A549 (cell line): Measurements from ENCODE around the gene PPBP.

Experiments
- CBX2 ChIP-seq: fragments of 200-600 bp; sonication (generic); IDR thresholded peaks from 2 replicates; pipeline ENCODE4 v1.6.1; 2016; ENCODE audit warnings: low read depth, mild to moderate bottlenecking, borderline replicate concordance
- CEBPB ChIP-seq, 2 experiments: fragments of >200 bp in 1 of 2; sonication (Bioruptor Twin) in 1 of 2; formaldehyde crosslinking in 1 of 2; IDR thresholded peaks; 2 replicates each; pipeline ENCODE4 v1.6.1; 2012 to 2016
- CTCF ChIP-seq: fragments of >200 bp; sonication (Bioruptor Twin); formaldehyde crosslinking; IDR thresholded peaks from 3 replicates; pipeline ENCODE4 v1.5.1; 2016
- EHMT2 ChIP-seq: fragments of 200-600 bp; sonication (generic); IDR thresholded peaks from 2 replicates; pipeline ENCODE4 v1.6.1; 2016; ENCODE audit warnings: antibody characterized with exemption, low read depth, mild to moderate bottlenecking, moderate library complexity
- ELK1 ChIP-seq: fragments of 150-350 bp; IDR thresholded peaks from 2 replicates; pipeline ENCODE4 v1.6.1; 2014; ENCODE audit warnings: low read depth, mild to moderate bottlenecking, low read length
- EP300 ChIP-seq, 2 experiments: fragments of >200 bp; sonication (Bioruptor Twin); formaldehyde crosslinking; IDR thresholded peaks; 2 replicates in 1 of 2; 3 replicates in 1 of 2; pipeline ENCODE4 v1.6.1; 2016 to 2017
- FOSL2 ChIP-seq, 2 experiments: fragments of 450-650 bp in 1 of 2; fragments of >200 bp in 1 of 2; sonication (Bioruptor Twin) in 1 of 2; formaldehyde crosslinking; IDR thresholded peaks; 2 replicates each; pipeline versions ENCODE4 v1.5.0 to v1.6.1; 2016 to 2020; ENCODE audit warnings: mild to moderate bottlenecking in 1 of 2, moderate library complexity in 1 of 2
- HOXB5 ChIP-seq: fragments of 250-450 bp; sonication (Bioruptor Pico); IDR thresholded peaks from 2 replicates; pipeline ENCODE4 v1.5.0; 2020; ENCODE audit warnings: mild to moderate bottlenecking, moderate library complexity
- KDM5A ChIP-seq: fragments of 200-600 bp; sonication (generic); IDR thresholded peaks from 2 replicates; pipeline ENCODE4 v1.6.1; 2016; ENCODE audit warnings: antibody characterized with exemption, mild to moderate bottlenecking
- PBX3 ChIP-seq: IDR thresholded peaks from 2 replicates; pipeline ENCODE4 v1.6.1; 2012
- POLR2A ChIP-seq: IDR thresholded peaks from 2 replicates; pipeline ENCODE4 v1.6.1; 2012; ENCODE audit warnings: mild to moderate bottlenecking, low read length
- SMC3 ChIP-seq: fragments of >200 bp; sonication (Bioruptor Twin); formaldehyde crosslinking; IDR thresholded peaks from 3 replicates; pipeline ENCODE4 v1.6.1; 2018; ENCODE audit warnings: inconsistent platforms
- SREBF2 ChIP-seq: fragments of 450-650 bp; IDR thresholded peaks from 2 replicates; pipeline ENCODE4 v1.6.1; 2014; ENCODE audit warnings: mild to moderate bottlenecking, moderate library complexity
- TP53 ChIP-seq: fragments of 250-450 bp; sonication (Bioruptor Pico); IDR thresholded peaks from 2 replicates; pipeline ENCODE4 v1.5.0; 2021; ENCODE audit warnings: mild to moderate bottlenecking, moderate library complexity

GRCh38 chr4:73984736-73985527 lies 3.1 kb downstream of the PPBP start:
- no peak for TF ChIP-seq CTCF
- no peak for TF ChIP-seq PBX3
- no peak for TF ChIP-seq POLR2A
- no peak for TF ChIP-seq EP300 (IDR thresholded peaks at IDR 0.05)
- TF ChIP-seq SREBF2: no peak
- no peak for TF ChIP-seq CBX2
- no peak for TF ChIP-seq ELK1
- no peak for TF ChIP-seq EHMT2
- TF ChIP-seq TP53 (CRISPR knock-in tag): no peak
- no peak for TF ChIP-seq SMC3
- no peak for TF ChIP-seq FOSL2 (IDR thresholded peaks at IDR 0.05)
- no peak for TF ChIP-seq FOSL2 (CRISPR knock-in tag; IDR thresholded peaks at IDR 0.05)
- no peak for TF ChIP-seq HOXB5
- TF ChIP-seq CEBPB (IDR thresholded peaks at IDR 0.05): no peak
- TF ChIP-seq KDM5A: no peak
